ENCODE measurements around the gene GRWD1.

GRWD1 gene

DNA sequence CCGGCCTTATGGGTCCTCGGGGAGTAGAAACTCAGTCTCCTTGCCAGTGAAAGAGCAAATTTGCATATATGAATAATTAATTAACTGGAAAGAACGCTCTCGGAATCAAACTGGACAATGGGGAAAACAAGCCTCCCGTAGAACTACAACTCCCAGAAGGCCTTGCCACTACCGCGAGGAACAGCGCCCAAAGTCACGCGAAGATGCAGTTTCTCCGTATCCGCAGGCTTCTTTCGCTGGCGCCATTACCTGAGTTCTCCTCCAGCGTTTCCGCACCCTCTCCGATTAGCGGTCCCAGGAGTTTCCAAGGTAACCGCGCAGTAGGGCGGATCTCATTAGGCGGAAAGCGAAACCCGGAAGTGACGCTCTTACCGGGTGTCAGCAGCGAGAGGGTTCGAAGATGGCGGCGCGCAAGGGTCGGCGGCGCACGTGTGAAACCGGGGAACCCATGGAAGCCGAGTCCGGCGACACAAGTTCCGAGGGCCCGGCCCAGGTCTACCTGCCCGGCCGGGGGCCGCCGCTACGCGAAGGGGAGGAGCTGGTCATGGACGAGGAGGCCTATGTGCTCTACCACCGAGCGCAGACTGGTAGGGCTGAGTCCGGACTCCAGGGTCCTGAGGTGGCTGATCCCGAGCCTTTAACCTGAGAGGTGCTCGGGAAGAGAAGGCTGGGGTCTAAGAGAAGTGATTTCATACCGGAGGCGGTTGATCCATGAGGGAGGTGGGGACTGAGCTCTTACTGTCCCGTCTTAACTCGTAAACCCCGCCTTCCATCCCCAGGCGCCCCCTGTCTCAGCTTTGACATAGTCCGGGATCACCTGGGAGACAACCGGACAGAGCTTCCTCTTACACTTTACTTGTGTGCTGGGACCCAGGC lies at the start of gene GRWD1 (continued):
- TF ChIP-seq ZBTB21 (tag by site-specific recombination; IDR thresholded peaks at IDR 0.05) (no peak; the same call in 1 of the 2 replicates), MEIS1 (CRISPR knock-in tag; IDR thresholded peaks at IDR 0.05; ENCODE audit: borderline replicate concordance) (no peak), ZBTB1 (tag by site-specific recombination; IDR thresholded peaks at IDR 0.05) (no peak), KLF16 (tag by site-specific recombination; IDR thresholded peaks at IDR 0.05) (peak; percentile 52), ZNF335 (tag by site-specific recombination; conservative IDR thresholded peaks at IDR 0.05) (peak; percentile 97), GLIS2 (tag by site-specific recombination; IDR thresholded peaks at IDR 0.05) (no peak), ZNF548 (tag by site-specific recombination; IDR thresholded peaks at IDR 0.05) (no peak), ZNF555 (tag by site-specific recombination; conservative IDR thresholded peaks at IDR 0.05) (no peak), ZNF664 (tag by site-specific recombination; IDR thresholded peaks at IDR 0.05) (no peak), SP2 (tag by site-specific recombination; IDR thresholded peaks at IDR 0.05) (peak; percentile 69), ZNF404 (tag by site-specific recombination; IDR thresholded peaks at IDR 0.05) (no peak), ZNF521 (tag by site-specific recombination; IDR thresholded peaks at IDR 0.05) (no peak)
- TF ChIP-seq, protein P1, sequence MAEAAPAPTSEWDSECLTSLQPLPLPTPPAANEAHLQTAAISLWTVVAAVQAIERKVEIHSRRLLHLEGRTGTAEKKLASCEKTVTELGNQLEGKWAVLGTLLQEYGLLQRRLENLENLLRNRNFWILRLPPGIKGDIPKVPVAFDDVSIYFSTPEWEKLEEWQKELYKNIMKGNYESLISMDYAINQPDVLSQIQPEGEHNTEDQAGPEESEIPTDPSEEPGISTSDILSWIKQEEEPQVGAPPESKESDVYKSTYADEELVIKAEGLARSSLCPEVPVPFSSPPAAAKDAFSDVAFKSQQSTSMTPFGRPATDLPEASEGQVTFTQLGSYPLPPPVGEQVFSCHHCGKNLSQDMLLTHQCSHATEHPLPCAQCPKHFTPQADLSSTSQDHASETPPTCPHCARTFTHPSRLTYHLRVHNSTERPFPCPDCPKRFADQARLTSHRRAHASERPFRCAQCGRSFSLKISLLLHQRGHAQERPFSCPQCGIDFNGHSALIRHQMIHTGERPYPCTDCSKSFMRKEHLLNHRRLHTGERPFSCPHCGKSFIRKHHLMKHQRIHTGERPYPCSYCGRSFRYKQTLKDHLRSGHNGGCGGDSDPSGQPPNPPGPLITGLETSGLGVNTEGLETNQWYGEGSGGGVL (tag by site-specific recombination; IDR thresholded peaks at IDR 0.05) = 0 out of 2 replicates have a peak, but pooled peaks have one; percentile 7
- TF ChIP-seq, protein P2, sequence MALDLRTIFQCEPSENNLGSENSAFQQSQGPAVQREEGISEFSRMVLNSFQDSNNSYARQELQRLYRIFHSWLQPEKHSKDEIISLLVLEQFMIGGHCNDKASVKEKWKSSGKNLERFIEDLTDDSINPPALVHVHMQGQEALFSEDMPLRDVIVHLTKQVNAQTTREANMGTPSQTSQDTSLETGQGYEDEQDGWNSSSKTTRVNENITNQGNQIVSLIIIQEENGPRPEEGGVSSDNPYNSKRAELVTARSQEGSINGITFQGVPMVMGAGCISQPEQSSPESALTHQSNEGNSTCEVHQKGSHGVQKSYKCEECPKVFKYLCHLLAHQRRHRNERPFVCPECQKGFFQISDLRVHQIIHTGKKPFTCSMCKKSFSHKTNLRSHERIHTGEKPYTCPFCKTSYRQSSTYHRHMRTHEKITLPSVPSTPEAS (tag by site-specific recombination; IDR thresholded peaks at IDR 0.05) = no peak; the same call in 1 of the 2 replicates

DNA sequence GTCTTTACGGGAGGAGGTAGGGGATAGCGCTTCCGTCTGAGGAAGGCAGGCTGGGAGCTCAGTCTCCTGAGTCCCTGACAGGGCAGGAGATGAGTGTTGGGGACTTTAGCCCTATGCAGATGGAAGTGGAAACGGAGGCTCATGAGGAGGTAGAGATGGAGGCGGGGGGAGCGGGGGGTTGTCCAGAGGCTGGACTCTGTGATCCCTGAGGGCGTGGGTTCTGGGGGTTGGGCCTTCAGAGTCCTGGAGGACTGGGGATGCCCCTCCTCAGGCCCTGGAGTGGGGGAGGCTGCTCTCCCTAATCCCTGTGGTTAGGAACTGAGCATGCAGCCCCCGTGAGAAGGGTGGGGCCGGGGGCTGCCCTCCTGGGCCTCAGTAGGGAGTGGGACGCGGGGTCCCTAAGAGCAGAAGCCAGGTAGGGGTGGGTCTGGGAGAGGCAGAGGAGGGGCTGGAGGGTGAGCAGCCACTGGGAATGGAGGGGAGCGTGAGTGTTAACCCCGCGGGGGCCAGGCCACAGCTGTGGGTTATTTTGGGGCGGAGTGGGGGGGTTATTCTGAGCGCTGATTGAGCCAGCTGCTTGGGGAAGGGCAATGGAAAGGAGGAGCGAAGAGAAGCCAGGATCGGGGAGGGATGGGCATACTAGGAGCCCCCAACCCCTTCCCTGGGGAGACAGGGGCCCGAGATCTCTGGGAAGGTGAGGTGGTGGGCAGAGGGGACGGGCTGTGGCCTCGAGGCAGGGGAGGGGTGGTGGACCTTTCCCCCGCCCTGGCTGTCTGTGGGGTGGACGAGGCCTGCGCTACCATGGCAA lies 49.6 kb upstream of the GRWD1 start:
- Histone ChIP-seq H3K36me3 (ENCODE audit: control insufficient read depth in 2 of 2, insufficient read depth in 1 of 2, low read length in 2 of 2) (no peaks in the 10 kb centered on the region), H3K9me3 (ENCODE audit: control insufficient read depth, insufficient read depth, low read depth, low read length) (no peaks in the 10 kb centered on the region), H3K4me3 (ENCODE audit: low read depth, low read length) (no peak overlapping the region), H3K27ac (ENCODE audit: extremely low read depth, low read depth, low read length) (no peak overlapping the region), H3K4me1 (ENCODE audit: control insufficient read depth, insufficient read depth, low read length) (peaks cover 12% of the 10 kb centered on the region)
- ChIA-PET CTCF (interaction anchor here (0.7 to 1.2 kb wide), 3 partner anchors 8 to 116 kb away, joined by 3 to 5 read pairs (median 5); no protein-coding TSS in a partner anchor), POLR2A (interaction anchor here (0.8 kb wide), 1 partner anchor 18 kb away, joined by 4 read pairs; no protein-coding TSS in a partner anchor)
- TF ChIP-seq, protein P3, sequence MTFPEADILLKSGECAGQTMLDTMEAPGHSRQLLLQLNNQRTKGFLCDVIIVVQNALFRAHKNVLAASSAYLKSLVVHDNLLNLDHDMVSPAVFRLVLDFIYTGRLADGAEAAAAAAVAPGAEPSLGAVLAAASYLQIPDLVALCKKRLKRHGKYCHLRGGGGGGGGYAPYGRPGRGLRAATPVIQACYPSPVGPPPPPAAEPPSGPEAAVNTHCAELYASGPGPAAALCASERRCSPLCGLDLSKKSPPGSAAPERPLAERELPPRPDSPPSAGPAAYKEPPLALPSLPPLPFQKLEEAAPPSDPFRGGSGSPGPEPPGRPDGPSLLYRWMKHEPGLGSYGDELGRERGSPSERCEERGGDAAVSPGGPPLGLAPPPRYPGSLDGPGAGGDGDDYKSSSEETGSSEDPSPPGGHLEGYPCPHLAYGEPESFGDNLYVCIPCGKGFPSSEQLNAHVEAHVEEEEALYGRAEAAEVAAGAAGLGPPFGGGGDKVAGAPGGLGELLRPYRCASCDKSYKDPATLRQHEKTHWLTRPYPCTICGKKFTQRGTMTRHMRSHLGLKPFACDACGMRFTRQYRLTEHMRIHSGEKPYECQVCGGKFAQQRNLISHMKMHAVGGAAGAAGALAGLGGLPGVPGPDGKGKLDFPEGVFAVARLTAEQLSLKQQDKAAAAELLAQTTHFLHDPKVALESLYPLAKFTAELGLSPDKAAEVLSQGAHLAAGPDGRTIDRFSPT (tag by site-specific recombination; IDR thresholded peaks at IDR 0.05) = no peak
- TF ChIP-seq ZNF501 (tag by site-specific recombination; IDR thresholded peaks at IDR 0.05) = no peak
- TF ChIP-seq ZNF155 (tag by site-specific recombination; IDR thresholded peaks at IDR 0.05) = no peak
- TF ChIP-seq IKZF3 (tag by site-specific recombination; IDR thresholded peaks at IDR 0.05) = no peak
- no peak for TF ChIP-seq TCF7L2 (IDR thresholded peaks at IDR 0.05; ENCODE audit: borderline replicate concordance, low read depth, low read length)
- TF ChIP-seq ZFP37 (tag by site-specific recombination; IDR thresholded peaks at IDR 0.05) = no peak
- TF ChIP-seq GLI4 (tag by site-specific recombination; IDR thresholded peaks at IDR 0.05) = no peak
- TF ChIP-seq ZNF76 (tag by site-specific recombination; IDR thresholded peaks at IDR 0.05; ENCODE audit: borderline replicate concordance, low read depth) = no peak
- no peak for TF ChIP-seq ZNF157 (tag by site-specific recombination; IDR thresholded peaks at IDR 0.05)
- TF ChIP-seq ZNF544 (tag by site-specific recombination; IDR thresholded peaks at IDR 0.05) = no peak
- TF ChIP-seq GLIS2 (tag by site-specific recombination; IDR thresholded peaks at IDR 0.05) = no peak
- TF ChIP-seq ZNF404 (tag by site-specific recombination; IDR thresholded peaks at IDR 0.05) = no peak
- no peak for TF ChIP-seq ZNF133 (tag by site-specific recombination; IDR thresholded peaks at IDR 0.05)
- no peak for TF ChIP-seq ZNF18 (tag by site-specific recombination; IDR thresholded peaks at IDR 0.05)
- TF ChIP-seq ZNF514 (tag by site-specific recombination; IDR thresholded peaks at IDR 0.05) = no peak
- peak; percentile 21 for TF ChIP-seq ZFHX2 (tag by site-specific recombination; conservative IDR thresholded peaks at IDR 0.05)
- no peak for TF ChIP-seq PRDM1 (tag by site-specific recombination; IDR thresholded peaks at IDR 0.05)
- TF ChIP-seq ZNF701 (tag by site-specific recombination; IDR thresholded peaks at IDR 0.05) = no peak

Data from HEK293 (cell line).